GM18873 (cell line): Measurements from ENCODE around the gene KLHL35.
A peak's percentile ranks its signal among the peaks of the same experiment; 100 is the strongest.
"Not testable (repeated sequence)": the region's sequence is repeated elsewhere in the genome, so short reads cannot be mapped to it uniquely, and the experiment has no call there.

Source experiments
- ATAC-seq: cut with Tn5 transposase; IDR thresholded peaks from one replicate; pipeline ENCODE4 v1.9.1; 2021; ENCODE audit warnings: mild to moderate bottlenecking, moderate library complexity, moderate number of reproducible peaks; ENCODE audit not compliant: unreplicated experiment, low FRiP score

KLHL35 gene

DNA sequence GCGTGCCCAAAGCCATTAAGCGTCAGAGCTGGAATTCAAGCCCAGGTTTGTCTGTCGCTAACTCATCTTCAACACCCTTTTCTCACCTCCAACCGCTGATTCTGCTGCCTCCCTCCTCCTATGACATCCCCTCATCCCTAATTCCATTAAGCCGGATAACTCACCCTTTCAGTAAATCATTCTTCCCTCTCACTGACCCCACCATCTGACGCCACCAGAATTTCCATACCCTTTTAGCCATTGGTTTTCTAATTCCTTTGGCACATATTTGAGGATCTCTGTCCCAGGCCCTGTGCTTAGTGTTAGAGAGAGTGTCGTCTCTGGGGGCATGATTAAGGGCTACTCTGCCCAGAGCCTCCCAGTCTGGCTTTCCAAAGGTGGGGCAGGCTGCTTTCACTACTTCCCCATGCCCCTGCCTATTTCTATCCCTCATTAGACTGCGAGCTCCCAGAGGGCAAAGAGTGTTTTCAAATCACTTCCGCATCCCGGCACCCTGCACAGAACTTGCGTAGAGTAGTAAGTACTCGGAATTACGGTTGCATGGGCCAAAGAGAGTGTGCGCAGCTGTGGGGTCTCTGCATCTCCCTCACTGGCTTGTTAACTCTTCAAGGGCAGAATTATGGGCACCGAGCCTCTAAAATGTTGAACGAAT lies 3.9 kb downstream of the KLHL35 start:
- no peak for ATAC-seq

GRCh38 chr11:75428281-75428724 lies 4.7 kb downstream of the KLHL35 start:
- ATAC-seq: peak; percentile 56

DNA sequence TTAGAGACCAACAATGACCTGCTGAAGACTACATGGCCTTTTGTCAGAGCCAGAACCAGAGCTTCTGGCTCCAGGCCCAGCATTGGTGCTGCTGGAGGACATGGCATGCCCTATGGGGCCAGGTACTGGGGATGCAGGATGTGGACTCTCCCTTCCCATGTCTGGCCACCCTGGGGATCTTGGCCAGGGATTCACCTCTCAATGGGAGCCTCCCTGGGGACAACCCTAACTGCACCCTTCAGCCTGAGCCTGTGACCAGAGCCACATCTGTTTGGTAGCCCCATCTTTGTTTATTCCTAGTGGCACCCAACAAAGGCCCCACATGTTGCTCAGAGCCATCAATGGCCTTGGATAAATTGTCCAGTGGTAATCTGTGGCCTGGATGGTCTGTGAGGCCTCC lies 5.8 kb downstream of the KLHL35 start:
- ATAC-seq: no peak

- ATAC-seq: no peak
Measured at GRCh38 chr11:75426720-75427086, 6.3 kb downstream of the KLHL35 start.

GRCh38 chr11:75425422-75425821 lies 7.6 kb downstream of the KLHL35 start:
- no peak for ATAC-seq

- no peak for ATAC-seq
Measured at GRCh38 chr11:75424396-75424795, 8.6 kb downstream of the KLHL35 start.

- no peak for ATAC-seq
Measured at GRCh38 chr11:75423721-75424120, 9.3 kb downstream of the KLHL35 start.

DNA sequence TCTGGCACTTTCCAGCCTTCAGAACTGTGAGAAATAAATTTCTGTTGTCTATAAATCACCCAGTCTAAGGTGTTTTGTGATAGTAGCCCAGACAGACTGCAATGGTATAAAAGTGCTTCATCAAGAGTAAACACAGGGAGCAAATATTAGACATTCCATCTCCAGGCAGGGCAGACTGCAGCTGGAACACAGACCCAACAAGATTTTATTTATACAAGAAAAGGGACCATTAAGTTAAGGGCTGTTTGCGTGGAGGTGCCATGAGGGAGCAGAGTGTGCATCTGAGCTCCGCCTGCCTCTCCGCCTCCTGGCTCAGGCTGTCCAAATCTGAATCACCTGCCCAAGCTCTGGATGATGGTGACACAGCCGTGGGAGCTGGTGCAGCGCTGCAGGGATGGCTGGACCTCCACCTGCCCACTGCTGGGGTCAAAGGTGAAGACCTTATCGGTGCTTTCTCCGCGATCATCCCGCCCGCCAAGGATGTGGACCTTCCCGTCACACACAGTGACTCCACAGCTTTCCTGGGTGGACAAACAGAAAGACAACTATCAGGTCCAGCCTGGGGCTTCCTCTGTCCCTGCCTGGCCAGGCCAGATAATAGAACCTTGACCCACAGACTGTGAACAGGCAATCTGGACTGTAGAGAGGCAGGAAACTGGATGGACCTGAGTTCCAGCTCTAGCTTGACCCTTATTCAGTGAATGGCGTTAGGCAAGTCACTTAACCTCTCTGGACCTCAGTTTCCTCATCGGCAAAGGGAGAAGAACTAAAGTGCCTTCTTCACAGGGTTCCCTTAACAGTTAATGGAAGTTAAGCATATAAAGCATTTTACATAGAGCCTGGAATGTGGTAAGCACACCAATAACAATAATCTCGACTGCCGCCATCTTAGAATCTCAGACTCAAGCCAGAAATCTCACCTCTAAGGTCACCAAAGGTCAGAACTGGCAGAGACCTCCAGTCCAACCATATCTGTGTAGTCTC lies 10.5 kb downstream of the KLHL35 start:
- no peak for ATAC-seq

DNA sequence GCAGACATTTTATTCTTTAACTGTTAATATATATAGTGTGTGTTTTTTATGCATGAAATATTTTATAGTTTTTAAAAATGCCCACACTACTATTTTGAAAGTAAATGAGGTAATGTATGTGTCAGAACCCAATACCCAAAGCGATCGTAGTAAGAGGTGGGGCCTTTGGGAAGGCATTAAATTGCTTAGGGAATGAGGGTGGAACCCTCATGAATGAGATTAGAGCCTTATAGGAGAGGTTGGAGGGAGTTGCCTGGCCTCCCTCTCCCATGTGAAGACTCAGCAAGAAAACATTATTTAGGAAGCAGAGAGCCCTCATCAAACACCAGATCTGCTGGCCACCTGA lies 11.1 kb downstream of the KLHL35 start:
- ATAC-seq: no peak

DNA sequence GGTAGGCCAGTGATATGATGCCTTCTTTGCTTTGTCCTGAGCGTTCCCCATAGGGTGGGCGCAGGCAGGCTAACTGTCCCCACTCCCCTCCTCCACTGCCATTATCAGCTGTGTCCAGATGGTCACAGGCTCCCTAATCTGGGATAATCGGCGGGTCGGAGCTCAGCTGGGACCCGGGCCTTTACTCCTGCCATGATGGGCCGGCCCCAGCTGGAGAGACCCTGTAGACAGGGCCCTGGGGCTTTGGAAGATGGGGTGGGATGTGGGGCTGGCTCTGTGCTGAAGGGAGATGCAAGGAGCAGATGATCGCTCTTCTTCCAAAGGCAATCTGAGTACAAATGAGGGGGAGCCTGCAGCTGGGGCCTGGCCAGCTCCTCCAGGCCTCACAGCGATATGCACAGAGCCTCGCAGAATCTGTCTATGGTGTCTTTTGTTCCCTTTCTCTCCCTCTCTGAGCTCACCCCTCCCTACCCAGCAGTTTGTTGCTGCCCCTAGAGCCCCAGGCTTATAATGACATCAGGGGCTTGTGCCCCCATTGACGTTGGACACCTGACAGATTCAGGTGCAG lies 11.9 kb downstream of the KLHL35 start:
- ATAC-seq: no peak

DNA sequence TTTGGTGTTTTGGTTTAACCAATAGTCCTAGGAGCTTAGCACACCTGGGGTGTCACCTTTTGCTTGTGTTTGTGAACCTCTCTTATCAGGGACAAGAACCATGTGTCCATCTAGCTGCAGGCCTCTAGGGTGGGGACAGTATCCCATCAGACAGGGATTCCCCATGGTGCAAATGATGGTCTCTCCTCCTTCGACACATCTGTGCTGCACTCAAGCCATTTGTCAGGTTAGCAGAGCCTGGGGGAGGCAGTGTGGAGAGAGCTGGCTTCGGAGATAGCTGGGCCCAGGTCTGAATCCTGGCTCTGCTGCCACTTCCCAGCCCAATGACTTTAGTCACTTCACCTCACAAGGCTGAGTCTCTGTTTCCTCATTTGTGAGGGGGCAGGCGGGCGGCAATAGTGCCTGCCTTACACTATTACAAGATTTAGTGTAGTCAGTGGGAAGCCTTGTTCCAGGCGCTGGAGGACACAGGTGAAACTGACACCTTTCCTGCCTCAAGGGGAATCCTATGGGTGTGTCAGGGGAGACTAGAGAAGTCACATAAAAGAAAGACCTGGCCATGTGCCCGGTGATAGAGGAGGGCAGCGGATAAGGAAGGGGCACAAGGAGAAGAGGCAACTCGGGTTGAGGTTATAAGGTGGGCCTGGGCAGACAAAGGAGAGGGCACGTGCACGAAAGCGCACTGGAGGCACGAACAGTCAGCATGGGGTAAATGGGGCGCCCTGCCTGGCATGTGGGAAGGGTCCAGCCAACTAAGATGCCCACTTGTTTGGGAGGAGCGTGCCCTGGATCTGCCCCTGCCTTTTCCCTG lies 12.6 kb downstream of the KLHL35 start:
- ATAC-seq: no peak

DNA sequence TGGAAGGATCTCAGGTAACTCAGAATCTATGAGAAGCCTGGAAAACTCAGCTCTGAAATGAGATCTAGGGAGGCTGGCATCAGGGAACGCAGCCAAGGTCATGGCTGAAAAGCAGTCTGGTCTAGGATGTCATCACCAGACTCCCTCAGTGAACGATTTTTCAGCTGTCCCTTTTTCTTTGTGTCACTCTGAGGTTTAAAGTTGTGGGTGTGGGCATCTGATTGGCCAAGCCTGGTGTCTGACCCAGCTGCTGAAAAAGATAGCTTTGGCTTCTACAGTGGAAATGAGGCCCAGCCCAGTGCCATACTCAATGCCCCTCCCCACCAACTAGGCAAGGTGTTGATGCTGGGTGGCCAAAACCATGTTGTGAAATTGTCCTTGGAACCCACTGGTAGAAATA lies 19.1 kb downstream of the KLHL35 start:
- no peak for ATAC-seq

DNA sequence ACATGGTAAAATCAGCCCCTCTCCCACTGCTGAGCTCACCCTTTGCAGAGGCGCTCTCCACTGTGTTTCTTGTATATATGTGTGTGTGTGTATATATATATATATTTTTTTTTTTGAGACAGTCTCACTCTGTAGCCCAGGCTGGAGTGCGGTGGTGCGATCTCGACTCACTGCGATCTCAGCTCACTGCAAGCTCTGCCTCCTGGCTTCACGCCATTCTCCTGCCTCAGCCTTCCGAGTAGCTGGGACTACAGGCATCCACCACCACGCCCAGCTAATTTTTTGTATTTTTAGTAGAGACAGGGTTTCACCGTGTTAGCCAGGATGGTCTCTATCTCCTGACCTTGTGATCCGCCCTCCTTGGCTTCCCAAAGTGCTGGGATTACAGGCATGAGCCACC lies 19.9 kb downstream of the KLHL35 start:
- ATAC-seq: not testable (repeated sequence)

DNA sequence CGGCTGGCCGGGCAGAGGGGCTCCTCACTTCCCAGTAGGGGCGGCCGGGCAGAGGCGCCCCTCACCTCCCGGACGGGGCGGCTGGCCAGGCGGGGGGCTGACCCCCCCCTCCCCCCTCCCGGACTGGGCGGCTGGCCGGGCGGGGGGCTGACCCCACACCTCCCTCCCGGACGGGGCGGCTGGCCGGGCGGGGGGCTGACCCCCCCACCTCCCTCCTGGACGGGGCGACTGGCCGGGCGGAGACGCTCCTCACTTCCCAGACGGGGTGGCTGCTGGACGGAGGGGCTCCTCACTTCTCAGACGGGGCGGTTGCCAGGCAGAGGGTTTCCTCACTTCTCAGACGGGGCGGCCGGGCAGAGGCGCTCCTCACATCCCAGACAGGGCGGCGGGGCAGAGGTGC lies 23.0 kb downstream of the KLHL35 start:
- not testable (repeated sequence) for ATAC-seq

- ATAC-seq: no peak
Measured at GRCh38 chr11:75408957-75409219, 24.1 kb downstream of the KLHL35 start.

GRCh38 chr11:75406338-75406777 lies 26.6 kb downstream of the KLHL35 start:
- ATAC-seq: no peak

DNA sequence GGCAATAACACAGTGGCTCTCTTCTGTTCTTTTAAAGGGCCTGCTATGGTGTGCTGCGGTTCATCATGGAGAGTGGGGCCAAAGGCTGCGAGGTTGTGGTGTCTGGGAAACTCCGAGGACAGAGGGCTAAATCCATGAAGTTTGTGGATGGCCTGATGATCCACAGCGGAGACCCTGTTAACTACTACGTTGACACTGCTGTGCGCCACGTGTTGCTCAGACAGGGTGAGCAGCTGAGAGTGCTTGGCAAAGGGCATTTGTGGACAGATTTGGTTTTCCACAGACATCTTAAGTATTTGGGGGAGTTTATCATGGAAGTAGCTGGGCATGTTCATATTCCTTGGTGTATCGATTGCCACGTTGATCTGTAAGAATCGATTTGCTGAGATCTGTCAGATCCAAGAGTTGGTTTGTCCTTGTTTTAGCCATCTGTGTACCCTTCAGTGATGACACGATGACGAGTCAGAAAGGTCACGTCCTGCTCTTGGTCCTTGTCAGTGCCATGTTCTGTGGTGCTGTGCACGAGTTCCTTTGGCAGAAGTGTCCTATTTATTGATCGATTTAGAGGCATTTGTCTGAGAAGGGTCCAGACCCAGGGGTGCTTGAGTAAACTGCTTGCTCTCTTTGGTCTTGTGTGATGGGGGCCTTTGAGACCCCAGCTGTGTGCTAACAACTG lies 28.9 kb downstream of the KLHL35 start:
- no peak for ATAC-seq

DNA sequence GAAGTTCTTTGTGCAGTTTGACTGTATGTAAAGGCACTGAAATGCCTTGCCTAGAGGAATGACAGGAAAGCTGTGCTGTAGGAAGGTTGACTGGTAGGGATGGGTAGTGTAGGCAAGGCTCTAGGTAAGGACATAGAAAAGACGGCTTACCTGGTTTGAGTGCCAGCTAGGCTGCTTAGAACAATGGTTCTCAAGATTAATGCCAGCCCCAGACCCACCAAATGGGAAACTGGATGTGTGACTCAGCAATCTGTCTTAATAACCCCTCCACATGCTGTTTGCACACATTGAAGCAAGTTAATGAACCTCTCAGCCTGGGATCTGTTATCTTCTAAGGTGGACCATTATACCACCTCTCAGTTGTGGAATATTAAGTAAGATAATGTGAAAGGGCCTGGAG lies 30.0 kb downstream of the KLHL35 start:
- no peak for ATAC-seq

DNA sequence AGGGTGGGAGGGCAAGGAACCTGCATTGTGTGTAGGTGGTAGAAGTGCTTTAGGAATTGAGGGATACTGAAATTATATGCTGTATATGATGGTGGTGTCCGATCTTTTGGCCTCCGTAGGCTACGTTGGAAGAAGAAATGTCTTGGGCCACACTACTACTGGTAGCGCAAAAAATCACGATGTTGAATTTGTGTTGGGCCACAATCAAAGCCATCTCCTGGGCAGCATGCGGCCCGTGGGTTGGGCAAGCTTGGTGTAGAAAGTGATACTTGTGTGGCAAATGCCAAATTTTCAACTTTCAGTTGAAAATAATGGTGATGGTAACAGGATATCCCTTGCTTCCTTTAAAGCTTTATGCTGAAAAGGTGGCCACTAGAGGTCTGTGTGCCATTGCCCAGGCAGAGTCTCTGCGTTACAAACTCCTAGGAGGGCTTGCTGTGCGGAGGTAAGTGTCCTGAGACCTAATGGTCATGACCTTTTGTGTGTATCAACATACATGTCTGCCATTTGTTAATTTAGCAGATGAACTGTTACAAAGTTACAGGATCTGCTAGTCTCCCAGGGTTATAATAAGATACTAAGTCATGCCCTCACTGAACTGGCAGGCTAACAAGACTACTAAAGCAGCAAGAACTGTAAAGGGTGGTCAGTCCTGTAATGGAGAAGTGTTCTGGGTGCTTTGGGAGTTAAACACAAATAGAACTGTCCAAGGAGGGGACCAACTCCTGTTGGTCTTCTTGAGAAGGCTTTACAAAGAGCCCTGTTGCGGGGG lies 30.8 kb downstream of the KLHL35 start:
- no peak for ATAC-seq
